Stimulated activated CD4-positive, alpha-beta T cell treated with anti-CD3 and anti-CD28 coated beads, Interleukin-15, amount 100 ng/mL, for 24 hours (primary cell): ENCODE data around the gene RYR1.

Experiments
- DNase-seq: peaks from one replicate; pipeline ENCODE4 v3.0.0-alpha.2; 2020

RYR1 gene

DNA sequence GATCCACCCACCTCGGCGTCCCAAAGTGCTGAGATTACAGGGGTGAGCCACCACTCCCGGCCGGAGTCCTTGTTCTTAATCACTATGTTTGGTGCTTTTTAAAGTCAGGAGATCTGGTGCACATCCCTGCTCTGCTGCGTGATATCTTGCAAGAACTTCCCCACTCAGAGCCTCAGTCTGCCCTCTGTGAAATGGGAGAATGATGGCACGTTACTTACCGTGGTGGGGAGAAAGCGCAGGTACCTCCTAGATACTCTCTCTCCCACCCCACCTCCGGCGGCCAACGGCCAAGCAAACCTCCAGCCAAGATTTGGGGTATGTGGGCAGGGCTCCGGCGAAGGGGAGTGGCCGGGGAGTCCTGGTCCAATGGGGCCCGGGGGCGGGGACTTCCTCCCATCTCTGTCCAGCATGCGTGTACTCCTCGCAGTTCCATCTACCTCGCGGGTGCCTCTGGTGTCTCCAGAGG lies at the start of gene RYR1:
RYR1 (plus strand) TSS at position 424 of the 466 bp plus-strand sequence. CDS start 139 bp downstream, outside the sequence.
- DNase-seq, result peak; percentile 84

GRCh38 chr19:38383743-38384142 lies 49.7 kb upstream of the RYR1 start:
- no peak for DNase-seq

- DNase-seq, result no peak
These were observed 49.1 kb upstream of the RYR1 start for GRCh38 chr19:38384209-38385027.

- DNase-seq, result no peak
These were observed 48.3 kb upstream of the RYR1 start for GRCh38 chr19:38385057-38385803.

DNA sequence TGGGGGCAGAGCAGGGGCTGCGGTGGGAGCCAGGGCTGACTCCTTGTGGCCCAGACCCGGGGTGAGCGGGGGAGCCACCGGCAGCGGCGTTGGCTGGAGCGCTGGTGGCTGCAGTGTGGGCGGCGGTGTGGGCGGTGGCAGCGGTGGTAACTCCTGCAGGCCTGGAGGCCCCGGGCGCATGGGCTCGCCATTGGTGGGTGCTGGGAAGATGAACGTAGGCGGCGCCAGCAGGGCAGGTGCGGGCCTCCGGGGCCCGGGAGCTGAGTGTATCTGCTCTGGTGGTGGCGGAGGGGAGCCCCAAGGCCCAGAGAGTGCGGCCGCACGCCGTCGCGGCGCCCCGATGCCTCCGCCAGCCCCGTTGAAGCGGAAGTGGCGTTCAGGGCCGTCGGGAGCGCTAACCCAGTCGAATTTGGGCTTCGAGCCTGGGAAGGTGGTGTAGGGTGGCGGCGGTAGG lies 47.7 kb upstream of the RYR1 start:
- DNase-seq, result peak; percentile 35

DNA sequence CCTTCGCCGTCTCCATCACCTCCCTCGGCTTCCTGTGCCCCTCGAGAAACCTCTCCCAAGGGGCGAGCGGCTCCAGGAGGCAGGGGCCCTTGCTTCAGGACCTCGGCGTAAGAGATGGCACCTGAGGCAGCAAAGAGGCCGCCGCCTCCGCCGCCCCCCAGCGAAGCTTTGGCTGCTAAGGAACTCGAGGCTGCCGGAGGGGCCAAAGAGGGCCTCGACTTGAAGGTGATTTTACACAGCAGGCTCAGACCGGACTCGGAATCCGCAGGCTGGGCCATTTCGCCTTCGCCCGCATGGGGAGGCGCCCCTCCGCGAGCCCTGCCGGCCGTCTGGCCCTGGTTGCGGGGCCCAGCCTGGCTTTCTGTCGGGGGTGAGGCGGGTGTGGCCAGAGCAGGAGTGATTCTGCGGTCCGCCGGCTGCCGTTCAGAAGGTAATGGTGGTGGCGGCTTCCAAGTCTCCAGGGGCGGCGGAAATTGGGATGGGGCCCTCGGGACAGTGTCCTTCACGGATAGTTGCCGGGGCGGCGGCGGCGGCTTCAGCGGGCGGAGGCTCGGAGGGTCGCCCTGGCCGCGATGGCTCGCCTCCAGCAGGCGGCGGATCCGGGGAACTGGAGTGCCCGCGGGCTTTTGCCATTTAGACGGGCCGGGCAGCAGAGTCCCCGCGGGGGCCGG lies 47.1 kb upstream of the RYR1 start:
- DNase-seq, result no peak

DNA sequence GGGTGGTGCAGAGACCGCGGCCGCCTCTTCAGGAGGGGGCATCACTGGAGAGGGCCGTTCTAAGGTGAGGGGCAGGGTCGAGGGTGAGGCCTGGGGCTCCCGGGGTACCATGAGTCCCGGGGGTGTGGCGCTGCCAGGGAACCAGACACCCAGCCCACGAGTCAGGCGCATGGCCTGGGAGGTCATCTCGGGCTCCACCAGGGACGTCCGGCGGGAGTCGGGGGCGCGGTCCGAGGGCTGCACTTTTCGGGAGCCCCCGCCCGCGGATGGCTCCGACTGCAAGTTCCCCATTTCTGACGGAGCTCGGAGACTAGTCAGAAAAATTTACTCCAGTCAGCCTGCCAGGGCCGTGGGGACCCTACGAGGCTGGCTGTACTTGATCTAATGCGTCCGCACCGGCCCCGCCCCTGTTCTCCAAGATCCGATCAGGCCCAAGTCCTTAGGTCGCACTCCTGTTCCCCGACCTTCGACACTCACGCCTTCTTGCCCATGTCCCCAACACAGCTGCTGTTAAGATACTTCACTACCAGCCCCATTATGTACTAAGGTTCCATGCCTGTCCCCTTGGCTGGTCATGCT lies 46.4 kb upstream of the RYR1 start:
- DNase-seq, result no peak

GRCh38 chr19:38387550-38388348 lies 45.7 kb upstream of the RYR1 start, which contains the start of gene GGN:
Gene GGN, minus strand, starts transcription at chr19:38388034. Its CDS starts 773 bp downstream, at chr19:38387261.
- DNase-seq, result peak; percentile 87

DNA sequence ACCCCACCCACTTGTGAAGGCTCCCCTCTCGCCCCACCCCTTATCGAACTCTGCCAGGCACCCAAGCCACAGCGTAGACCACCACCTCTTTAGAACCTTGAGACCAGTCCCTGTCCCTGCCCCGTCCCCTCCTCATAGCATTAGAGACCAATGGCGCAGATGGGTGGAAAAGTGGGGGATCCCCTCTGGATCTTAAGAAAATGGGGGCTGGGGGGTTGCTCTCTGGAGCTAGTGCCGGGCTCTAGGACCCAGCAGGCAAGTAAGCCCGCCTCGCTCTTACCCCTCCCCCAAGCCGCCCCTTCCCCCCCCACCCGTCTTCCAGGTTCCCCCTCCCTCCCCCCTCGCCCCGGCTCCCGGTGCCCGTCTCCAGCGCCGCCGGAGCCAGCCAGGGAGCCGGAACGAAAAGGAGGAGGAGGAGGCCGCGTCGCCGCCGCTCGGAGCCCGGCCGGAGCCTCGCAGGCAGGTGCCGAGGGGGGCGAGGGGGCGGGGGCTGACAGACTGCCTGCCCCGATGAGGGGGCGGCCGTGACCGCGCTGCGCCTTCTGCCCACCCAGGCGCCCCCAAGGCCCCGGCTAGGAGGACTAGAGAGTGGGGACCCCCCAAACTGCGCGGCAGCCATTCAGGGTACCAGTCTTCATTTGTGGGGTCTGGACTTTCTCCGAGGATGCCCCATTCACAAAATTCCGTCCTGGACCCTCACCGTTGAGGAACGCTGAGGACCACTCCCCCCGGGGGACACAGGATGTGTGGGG lies 45.0 kb upstream of the RYR1 start, which contains the start of gene SPRED3:
SPRED3 (plus strand) TSS at position 349 of the 752 bp plus-strand sequence. CDS start 1,606 bp downstream, outside the sequence.
- peak; percentile 21 for DNase-seq

GRCh38 chr19:38389101-38389925 lies 44.2 kb upstream of the RYR1 start:
- peak; percentile 18 for DNase-seq

- DNase-seq, result no peak
These were observed 43.2 kb upstream of the RYR1 start for GRCh38 chr19:38389957-38390924.

DNA sequence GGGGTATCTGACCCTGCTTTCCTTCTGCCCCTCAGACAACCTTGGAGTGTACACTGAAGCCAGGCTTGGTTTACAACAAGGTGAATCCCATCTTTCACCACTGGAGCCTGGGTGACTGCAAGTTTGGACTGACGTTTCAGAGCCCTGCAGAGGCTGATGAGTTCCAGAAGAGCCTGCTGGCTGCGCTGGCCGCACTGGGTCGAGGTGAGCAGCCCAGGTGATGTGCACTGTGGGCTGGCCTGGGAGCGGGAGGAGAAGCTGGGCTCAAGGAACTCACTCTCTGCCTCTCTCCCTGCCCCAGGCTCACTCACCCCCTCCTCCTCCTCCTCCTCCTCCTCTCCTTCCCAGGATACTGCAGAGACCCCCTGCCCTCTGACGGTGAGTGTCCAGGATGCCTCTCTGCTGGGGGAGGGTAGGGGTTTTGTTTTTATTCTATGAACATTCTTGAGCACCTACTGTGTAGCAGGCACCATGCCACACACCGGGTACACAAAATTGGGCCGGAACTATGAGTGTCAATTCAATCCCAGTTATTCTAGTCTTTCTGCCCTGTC lies 41.5 kb upstream of the RYR1 start:
- DNase-seq, result no peak

DNA sequence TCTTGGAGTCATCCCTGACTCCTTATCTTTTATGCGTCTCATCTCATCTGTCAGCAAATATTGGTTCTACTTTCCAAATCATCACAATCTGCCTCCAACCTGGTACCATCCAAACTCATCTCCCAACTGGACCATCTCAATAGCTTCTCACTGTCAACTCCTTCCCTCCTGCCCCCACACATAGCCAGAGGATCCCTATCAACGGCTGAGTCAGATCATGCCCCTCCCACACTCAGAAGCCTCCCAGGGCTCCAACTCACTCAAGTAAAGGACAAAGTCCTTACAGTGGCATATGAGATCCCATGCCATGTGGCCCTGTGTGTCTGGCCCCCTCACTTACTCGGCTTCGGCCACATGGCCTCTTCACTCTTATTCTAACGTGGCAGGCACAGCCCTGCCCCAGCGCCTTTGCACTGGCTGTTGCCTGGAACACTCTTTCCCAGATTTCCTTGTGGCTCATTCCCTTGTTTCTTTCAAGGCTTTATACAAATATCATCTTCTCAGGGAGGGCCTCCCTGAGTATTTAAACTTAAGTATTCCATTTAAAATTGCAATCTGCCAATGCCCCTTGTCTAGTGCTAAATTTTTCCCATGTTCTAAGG lies 40.7 kb upstream of the RYR1 start:
- DNase-seq, result no peak

- DNase-seq, result peak; percentile 89
These were observed 39.0 kb upstream of the RYR1 start for GRCh38 chr19:38394488-38394887.

GRCh38 chr19:38395381-38396114 lies 37.9 kb upstream of the RYR1 start:
- DNase-seq, result peak; percentile 63

- no peak for DNase-seq
These were observed 34.4 kb upstream of the RYR1 start for GRCh38 chr19:38399081-38399480.

DNA sequence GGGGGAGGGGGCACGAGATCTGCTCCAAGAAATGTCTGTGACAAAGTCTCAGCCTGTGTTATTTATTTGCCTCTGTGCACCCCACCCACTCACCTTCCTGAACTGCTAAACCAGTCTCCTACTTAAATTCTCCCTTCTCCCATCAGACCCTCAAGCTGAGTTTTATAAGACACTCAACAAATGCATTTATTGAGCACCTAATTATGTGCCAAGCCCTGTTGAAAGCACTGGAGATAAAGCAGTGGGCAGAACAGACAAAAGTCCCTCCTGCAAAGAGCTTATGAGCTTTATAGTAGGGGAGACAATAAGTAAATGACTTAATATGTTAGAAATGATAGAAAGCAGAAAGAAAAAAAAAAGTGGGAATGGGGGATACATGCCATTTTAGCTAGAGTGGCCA lies 34.0 kb upstream of the RYR1 start:
- DNase-seq, result no peak
